K562 (cell line): ENCODE data around the gene ARHGAP28. TPM values are rescaled to one million over a fixed set of nuclear protein-coding genes. Genes with fewer than 3 reads are reported as not detected.

Source experiments
- ATAC-seq: fragments of 200-7000 bp; cut with Tn5 transposase; 3 replicates; pipeline ENCODE4 v1.9.1; 2020; ENCODE audit warnings: moderate library complexity
- BruUV-seq: library from RNA; stranded (reverse); fragments of 400-500 nt; replicated peaks from 2 replicates; lab custom pipeline; 2021; lab: Mats Ljungman, UMichigan
- CTCF ChIA-PET: fragments of 300-600 bp; formaldehyde crosslinking; extraction: SDS; loops from one replicate; lab custom pipeline; 2021; ENCODE audit warnings: low intra/inter-chr PET ratio; lab: Yijun Ruan, JAX
- POLR2A ChIA-PET: fragments of 300-600, 350-650 bp; sonication (Branson Sonifier 250); formaldehyde crosslinking; extraction: SDS; loops from one replicate; lab custom pipeline; 2021; ENCODE audit warnings: antibody characterized with exemption, inconsistent platforms; lab: Yijun Ruan, JAX
- DNase-seq, 4 experiments: peaks; one replicate each; pipeline versions ENCODE4 v3.0.0 to v3.0.0-alpha.2; 2011 to 2018; ENCODE audit warnings: low spot score in 3 of 4, mixed read lengths in 3 of 4; ENCODE audit errors: extremely low read depth in 1 of 4
- FAIRE-seq: peaks from 2 replicates; lab custom pipeline; 2011; peaks lifted over from hg19 to GRCh38; lab: Jason Lieb, UNC
- H2AFZ ChIP-seq: 2 replicates; pipeline ENCODE4 v1.6.0; 2011; ENCODE audit warnings: low read depth, low read length, control low read depth, inconsistent platforms
- H3K27ac ChIP-seq: fragments of 200-600 bp; 3 replicates; pipeline ENCODE4 v1.8.0; 2011; ENCODE audit warnings: low read depth, mild to moderate bottlenecking, control low read depth, inconsistent platforms, low read length, moderate library complexity, mixed read lengths; ENCODE audit errors: extremely low read depth
- H3K27me3 ChIP-seq, 2 experiments: fragments of 300-600 bp in 1 of 2; 2 replicates in 1 of 2; 3 replicates in 1 of 2; pipeline versions ENCODE4 v1.6.0 to v1.8.0; 2011; ENCODE audit warnings: inconsistent platforms in 2 of 2, low read length in 2 of 2, mild to moderate bottlenecking in 1 of 2, mixed read lengths in 1 of 2, moderate library complexity in 1 of 2; ENCODE audit not compliant: control insufficient read depth in 2 of 2, insufficient read depth in 2 of 2
- H3K36me3 ChIP-seq: fragments of 300-600 bp; 3 replicates; pipeline ENCODE4 v1.8.0; 2011; ENCODE audit warnings: mild to moderate bottlenecking, low read length, inconsistent platforms; ENCODE audit not compliant: control insufficient read depth, insufficient read depth
- H3K4me1 ChIP-seq, 2 experiments: fragments of 200-600 bp in 1 of 2; replicated peaks in 1 of 2; 2 replicates in 1 of 2; 3 replicates in 1 of 2; pipeline versions ENCODE4 v1.5.1 to v1.8.0; 2011; ENCODE audit warnings: inconsistent platforms in 2 of 2, low read length in 2 of 2, mild to moderate bottlenecking in 1 of 2, mixed read lengths in 1 of 2, moderate library complexity in 1 of 2; ENCODE audit not compliant: control insufficient read depth in 2 of 2, insufficient read depth in 2 of 2
- H3K4me2 ChIP-seq: 2 replicates; pipeline ENCODE4 v1.6.1; 2011; ENCODE audit warnings: low read length, control low read depth, inconsistent platforms, mixed read lengths; ENCODE audit not compliant: insufficient read depth
- H3K4me3 ChIP-seq: fragments of 200-600 bp; sonication (generic), shearing (Covaris generic); 2 replicates; pipeline ENCODE4 v1.5.1; 2016; ENCODE audit warnings: control low read depth, inconsistent platforms
- H3K79me2 ChIP-seq: fragments of 200-600 bp; 3 replicates; pipeline ENCODE4 v1.8.0; 2011; ENCODE audit warnings: low read length, inconsistent platforms; ENCODE audit not compliant: control insufficient read depth, insufficient read depth
- H3K9ac ChIP-seq, 2 experiments: 2 replicates each; pipeline versions ENCODE4 v1.6.0 to v1.6.1; 2011; ENCODE audit warnings: low read depth in 2 of 2, low read length in 2 of 2, control low read depth in 1 of 2, inconsistent platforms in 1 of 2, mild to moderate bottlenecking in 1 of 2, mixed read lengths in 1 of 2; ENCODE audit not compliant: insufficient read depth in 1 of 2
- H3K9me1 ChIP-seq: one replicate; pipeline ENCODE4 v1.6.0; 2011; ENCODE audit warnings: inconsistent platforms, mild to moderate bottlenecking, low read length, moderate library complexity; ENCODE audit not compliant: control insufficient read depth, insufficient read depth
- H3K9me3 ChIP-seq: replicated peaks from 2 replicates; pipeline ENCODE4 v1.5.1; 2011; ENCODE audit warnings: low read depth, low read length, inconsistent platforms; ENCODE audit not compliant: control insufficient read depth, insufficient read depth
- H4K20me1 ChIP-seq: replicated peaks from 2 replicates; pipeline ENCODE4 v1.6.1; 2011; ENCODE audit warnings: low read length, inconsistent platforms, mixed read lengths; ENCODE audit not compliant: control insufficient read depth, insufficient read depth
- OTX1 ChIP-seq: fragments of 450-650 bp; formaldehyde crosslinking; IDR thresholded peaks from 2 replicates; pipeline ENCODE4 v1.4.0; 2022; ENCODE audit warnings: mild to moderate bottlenecking
- WGBS: fragments of 100-300 bp; shearing (Covaris generic); methylation state at CpG from one replicate; pipeline ENCODE4 v1.1.6; 2016; ENCODE audit warnings: low coverage, mixed read lengths; ENCODE audit not compliant: insufficient coverage; ENCODE audit errors: missing lambda C conversion rate; 5-methylcytosine and 5-hydroxymethylcytosine counted together
- in situ Hi-C: fragments of 300-500 bp; cut with MboI; formaldehyde crosslinking; loops from 4 replicates; pipeline ENCODE4 v1.15.0; 2018; ENCODE audit warnings: inconsistent platforms, mixed read lengths
- intact Hi-C: fragments of 100-400 bp; cut with micrococcal nuclease; formaldehyde crosslinking; loops from 2 replicates; pipeline ENCODE4 v1.14.2; 2022
- polyA plus RNA-seq, 8 experiments: library from polyadenylated mRNA; depleted of rRNA in 4 of 8; stranded (reverse) in 5 of 8; unstranded in 3 of 8; fragments of >200 nt; fragmentation: Nextera tagmentation in 2 of 8; fragmentation: Illumina TruSeq in 1 of 8; extraction: Ambion mirVana in 2 of 8; extraction: Trizol in 1 of 8; gene quantifications; 2 replicates each; pipeline versions ENCODE4 v1.2.1 to v1.2.3, GENCODE V29; 2011 to 2014; ENCODE audit warnings: inconsistent platforms in 1 of 8, missing spikeins in 1 of 8
- total RNA-seq, 7 experiments: library from RNA; depleted of rRNA in 6 of 7; stranded (reverse); fragments of >200 nt in 6 of 7; fragmentation: Illumina TruSeq in 2 of 7; extraction: Trizol in 2 of 7; gene quantifications; 2 replicates each; pipeline versions ENCODE4 v1.2.1 to v1.2.3, GENCODE V29; 2011 to 2021; ENCODE audit warnings: low replicate concordance in 1 of 7
- TF ChIP-seq, protein P1 (sequence below): sonication (generic); formaldehyde crosslinking; IDR thresholded peaks from 2 replicates; pipeline ENCODE4 v1.8.0; 2023; ENCODE audit warnings: mild to moderate bottlenecking, missing genetic modification reagents

Gene ARHGAP28
- total and polyA plus RNA-seq, 9 of the 15 experiments (the other 6 are each of a cell fraction or from before 2014, with no cell fraction given) = 0.93 to 5.9 (median 5.0) TPM

DNA sequence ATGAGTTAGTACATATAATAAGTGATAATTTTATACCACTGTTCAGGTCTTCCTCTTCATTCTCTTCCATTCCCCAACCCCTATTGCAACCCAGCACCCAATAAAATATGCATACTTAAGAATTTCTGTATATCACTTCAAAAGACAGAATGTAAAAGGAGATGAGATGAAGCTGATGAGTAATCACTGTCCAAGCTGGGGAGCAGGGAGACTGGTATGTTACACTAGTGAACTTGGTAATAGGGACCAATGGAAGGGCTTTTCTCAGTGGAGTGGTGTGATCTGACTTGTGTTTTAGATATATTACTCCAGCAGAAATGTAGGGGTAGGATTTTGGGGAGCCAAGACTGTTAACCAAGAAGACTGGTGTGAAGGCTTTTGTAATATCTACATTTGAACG is 18.0 kb upstream of the ARHGAP28 start:
- H4K20me1 ChIP-seq = no peaks in the 10 kb centered on the region
- DNase-seq = no peak
- CTCF ChIA-PET = no interaction called here
- H3K36me3 ChIP-seq = no peaks in the 10 kb centered on the region
- H3K4me1 ChIP-seq = no peaks in the 10 kb centered on the region
- H3K79me2 ChIP-seq = no peaks in the 10 kb centered on the region
- WGBS = 9% methylated on average over 1 of the region's 1 CpG
- BruUV-seq = no TSS peak
- no peak overlapping the region for H3K27ac ChIP-seq
- no peaks in the 10 kb centered on the region for H3K9me1 ChIP-seq
- TF ChIP-seq, protein P1, sequence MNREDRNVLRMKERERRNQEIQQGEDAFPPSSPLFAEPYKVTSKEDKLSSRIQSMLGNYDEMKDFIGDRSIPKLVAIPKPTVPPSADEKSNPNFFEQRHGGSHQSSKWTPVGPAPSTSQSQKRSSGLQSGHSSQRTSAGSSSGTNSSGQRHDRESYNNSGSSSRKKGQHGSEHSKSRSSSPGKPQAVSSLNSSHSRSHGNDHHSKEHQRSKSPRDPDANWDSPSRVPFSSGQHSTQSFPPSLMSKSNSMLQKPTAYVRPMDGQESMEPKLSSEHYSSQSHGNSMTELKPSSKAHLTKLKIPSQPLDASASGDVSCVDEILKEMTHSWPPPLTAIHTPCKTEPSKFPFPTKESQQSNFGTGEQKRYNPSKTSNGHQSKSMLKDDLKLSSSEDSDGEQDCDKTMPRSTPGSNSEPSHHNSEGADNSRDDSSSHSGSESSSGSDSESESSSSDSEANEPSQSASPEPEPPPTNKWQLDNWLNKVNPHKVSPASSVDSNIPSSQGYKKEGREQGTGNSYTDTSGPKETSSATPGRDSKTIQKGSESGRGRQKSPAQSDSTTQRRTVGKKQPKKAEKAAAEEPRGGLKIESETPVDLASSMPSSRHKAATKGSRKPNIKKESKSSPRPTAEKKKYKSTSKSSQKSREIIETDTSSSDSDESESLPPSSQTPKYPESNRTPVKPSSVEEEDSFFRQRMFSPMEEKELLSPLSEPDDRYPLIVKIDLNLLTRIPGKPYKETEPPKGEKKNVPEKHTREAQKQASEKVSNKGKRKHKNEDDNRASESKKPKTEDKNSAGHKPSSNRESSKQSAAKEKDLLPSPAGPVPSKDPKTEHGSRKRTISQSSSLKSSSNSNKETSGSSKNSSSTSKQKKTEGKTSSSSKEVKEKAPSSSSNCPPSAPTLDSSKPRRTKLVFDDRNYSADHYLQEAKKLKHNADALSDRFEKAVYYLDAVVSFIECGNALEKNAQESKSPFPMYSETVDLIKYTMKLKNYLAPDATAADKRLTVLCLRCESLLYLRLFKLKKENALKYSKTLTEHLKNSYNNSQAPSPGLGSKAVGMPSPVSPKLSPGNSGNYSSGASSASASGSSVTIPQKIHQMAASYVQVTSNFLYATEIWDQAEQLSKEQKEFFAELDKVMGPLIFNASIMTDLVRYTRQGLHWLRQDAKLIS (CRISPR knock-in tag) = no peak
- intact Hi-C loops (no loop called here), in situ Hi-C loops (no loop called here)
- no peaks in the 10 kb centered on the region for H3K27me3 ChIP-seq
- no peak overlapping the region for H2AFZ ChIP-seq
- no peak for ATAC-seq
- no peak for FAIRE-seq
- H3K4me2 ChIP-seq = no peak overlapping the region
- no peak overlapping the region for H3K4me3 ChIP-seq
- H3K9ac ChIP-seq = no peak overlapping the region
- H3K9me3 ChIP-seq = no peaks in the 10 kb centered on the region
- POLR2A ChIA-PET = no interaction called here

DNA sequence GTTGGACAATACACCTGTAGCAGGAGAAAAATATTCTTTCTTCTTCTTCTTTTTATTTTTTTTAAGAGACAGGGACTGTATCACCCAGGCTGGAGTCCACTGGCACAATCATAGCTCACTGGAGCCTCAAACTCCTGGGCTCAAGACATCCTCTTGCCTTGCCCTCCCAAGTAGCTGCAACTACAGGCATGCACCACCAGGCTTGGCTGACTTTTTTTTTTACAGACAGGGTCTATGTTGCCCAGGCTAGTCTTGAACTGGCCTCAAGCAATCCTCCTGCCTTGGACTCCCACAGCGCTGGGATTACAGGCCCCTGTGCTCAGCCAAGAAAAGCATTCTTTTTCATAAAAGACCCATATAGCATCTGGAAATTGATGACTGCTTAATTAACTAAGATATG is 17.1 kb upstream of the ARHGAP28 start:
- Histone ChIP-seq H3K79me2 (no peaks in the 10 kb centered on the region), H3K36me3 (no peaks in the 10 kb centered on the region), H3K27me3 (no peaks in the 10 kb centered on the region), H3K4me1 (no peaks in the 10 kb centered on the region), H3K27ac (no peak overlapping the region), H4K20me1 (no peaks in the 10 kb centered on the region), H3K9me1 (no peaks in the 10 kb centered on the region), H3K9ac (no peak overlapping the region), H3K9me3 (no peaks in the 10 kb centered on the region), H3K4me2 (no peak overlapping the region), H3K4me3 (no peak overlapping the region), H2AFZ (no peak overlapping the region)
- POLR2A ChIA-PET = interaction anchor here (1.0 to 1.2 kb wide), 2 partner anchors 10 to 12 kb away, joined by 4 read pairs; no protein-coding TSS in a partner anchor
- ATAC-seq (peak; percentile 60), DNase-seq (no peak), FAIRE-seq (no peak)
- intact Hi-C loops = no loop called here
- CTCF ChIA-PET = no interaction called here
- WGBS = 50% methylated on average over 1 of the region's 1 CpG
- BruUV-seq = no TSS peak
- no peak for TF ChIP-seq OTX1 (CRISPR knock-in tag)
- in situ Hi-C loops = no loop called here
